GM18858 (cell line): Measurements from ENCODE around the gene SMIM5.

Source experiments
- ATAC-seq: cut with Tn5 transposase; IDR thresholded peaks from one replicate; pipeline ENCODE4 v1.9.1; 2021; ENCODE audit not compliant: unreplicated experiment

The SMIM5 gene

GRCh38 chr17:75665981-75666380 lies 32.7 kb downstream of the SMIM5 start:
- no peak for ATAC-seq

GRCh38 chr17:75666959-75667790 lies 33.9 kb downstream of the SMIM5 start, which contains the start of the genes RECQL5 and SAP30BP:
Gene RECQL5, minus strand, starts transcription at chr17:75667154. Its CDS starts 597 bp downstream, at chr17:75666557.
Gene SAP30BP, plus strand, starts transcription at chr17:75667338. Its CDS starts 35 bp downstream, at chr17:75667373.
- ATAC-seq: peak; percentile 34

- ATAC-seq: no peak
Measured at GRCh38 chr17:75667825-75668224, 34.6 kb downstream of the SMIM5 start.

GRCh38 chr17:75668489-75668888 lies 35.3 kb downstream of the SMIM5 start:
- ATAC-seq: no peak

- ATAC-seq: no peak
Measured at GRCh38 chr17:75670868-75671267, 37.6 kb downstream of the SMIM5 start.

- ATAC-seq: no peak
Measured at GRCh38 chr17:75672011-75672410, 38.8 kb downstream of the SMIM5 start.

GRCh38 chr17:75673487-75673886 lies 40.3 kb downstream of the SMIM5 start:
- no peak for ATAC-seq

- no peak for ATAC-seq
Measured at GRCh38 chr17:75676461-75676860, 43.2 kb downstream of the SMIM5 start.

- ATAC-seq: no peak
Measured at GRCh38 chr17:75679706-75680211, 46.5 kb downstream of the SMIM5 start.

- no peak for ATAC-seq
Measured at GRCh38 chr17:75680431-75680830, 47.2 kb downstream of the SMIM5 start.

GRCh38 chr17:75681289-75681688 lies 48.1 kb downstream of the SMIM5 start:
- no peak for ATAC-seq

GRCh38 chr17:75683583-75683982 lies 50.3 kb downstream of the SMIM5 start:
- no peak for ATAC-seq

GRCh38 chr17:75684249-75684648 lies 51.0 kb downstream of the SMIM5 start:
- no peak for ATAC-seq

GRCh38 chr17:75684924-75685323 lies 51.7 kb downstream of the SMIM5 start:
- ATAC-seq: no peak

GRCh38 chr17:75685499-75685898 lies 52.3 kb downstream of the SMIM5 start:
- no peak for ATAC-seq

- ATAC-seq: no peak
Measured at GRCh38 chr17:75688209-75688825, 55.1 kb downstream of the SMIM5 start.

GRCh38 chr17:75689441-75689873 lies 56.2 kb downstream of the SMIM5 start:
- no peak for ATAC-seq
